ENCODE measurements around the gene PEX16.

The PEX16 gene

DNA sequence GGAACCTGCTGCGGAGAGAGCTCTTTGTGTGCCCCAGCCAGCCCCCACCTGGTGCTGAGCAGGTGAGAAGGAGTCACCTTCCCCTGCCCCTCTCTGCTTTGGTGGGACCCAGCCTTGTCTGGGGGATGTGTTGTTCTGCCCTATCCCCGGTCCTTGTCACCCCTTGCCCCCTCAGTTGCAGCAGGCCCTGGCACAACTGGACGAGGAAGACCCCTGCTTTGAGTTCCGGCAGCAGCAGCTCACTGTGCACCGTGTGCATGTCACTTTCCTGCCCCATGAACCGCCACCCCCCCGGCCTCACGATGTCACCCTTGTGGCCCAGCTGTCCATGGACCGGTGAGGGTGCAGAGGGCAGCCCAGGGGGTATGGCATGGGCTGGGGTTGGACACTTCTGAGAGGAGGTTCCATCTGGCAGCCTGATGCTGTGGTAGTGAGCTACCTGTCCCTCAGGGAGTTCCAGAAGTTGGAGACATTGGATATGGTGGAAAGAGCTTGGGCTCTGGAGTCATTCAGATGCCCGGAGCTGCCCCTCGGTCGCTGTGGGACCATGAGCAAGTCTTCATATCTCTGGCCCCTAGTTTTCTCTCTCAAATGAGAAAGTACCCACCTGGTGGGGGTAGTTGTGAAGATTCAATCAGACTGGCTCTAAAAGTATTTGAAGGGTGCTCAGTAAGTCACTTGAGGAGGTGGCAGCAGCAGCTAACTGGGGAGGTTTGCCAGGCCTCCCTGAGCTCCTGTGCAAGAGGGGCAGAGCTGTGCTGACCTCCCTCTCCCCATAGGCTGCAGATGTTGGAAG lies 9.1 kb upstream of the PEX16 start:
- H3K36me3 ChIP-seq (ENCODE audit: insufficient read depth, low read length): no peaks in the 10 kb centered on the region
- H3K9me3 ChIP-seq (ENCODE audit: control insufficient read depth, insufficient read depth, low read length): no peaks in the 10 kb centered on the region
- H3K4me1 ChIP-seq (ENCODE audit: insufficient read depth, low read length): no peaks in the 10 kb centered on the region
- H3K9ac ChIP-seq (ENCODE audit: low read depth, low read length): no peak overlapping the region

GRCh38 chr11:45926001-45926401 lies 8.3 kb upstream of the PEX16 start:
- no peaks in the 10 kb centered on the region for H3K36me3 ChIP-seq (ENCODE audit: insufficient read depth, low read length)
- H3K4me1 ChIP-seq (ENCODE audit: insufficient read depth, low read length): peaks cover 4% of the 10 kb centered on the region

DNA sequence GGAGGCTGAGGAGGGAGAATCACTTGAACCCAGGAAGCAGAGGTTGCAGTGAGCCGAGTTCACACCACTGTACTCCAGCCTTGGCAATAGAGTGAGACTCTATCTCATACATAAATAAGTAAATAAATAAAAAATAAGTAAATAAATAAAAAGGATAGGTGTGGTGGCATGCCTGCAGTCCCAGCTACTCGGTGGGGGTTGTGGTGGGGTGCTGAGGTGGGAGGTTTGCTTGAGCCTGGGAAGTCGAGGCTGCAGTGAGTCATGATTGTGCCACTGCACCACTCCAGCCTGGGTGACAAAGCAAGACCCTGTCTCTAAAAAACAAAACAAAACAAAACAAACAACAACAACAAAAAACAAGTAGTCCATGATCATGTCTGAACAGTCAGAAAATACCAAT lies 7.9 kb upstream of the PEX16 start:
- H3K36me3 ChIP-seq (ENCODE audit: insufficient read depth, low read length): no peaks in the 10 kb centered on the region
- no peak overlapping the region for H3K9ac ChIP-seq (ENCODE audit: low read depth, low read length)
- peaks cover 9% of the 10 kb centered on the region for H3K4me1 ChIP-seq (ENCODE audit: insufficient read depth, low read length)
- H3K9me3 ChIP-seq (ENCODE audit: control insufficient read depth, insufficient read depth, low read length): no peaks in the 10 kb centered on the region

More at GRCh38 chr11:45926001-45926401, 8.3 kb upstream of the PEX16 start:
- H3K9ac ChIP-seq (ENCODE audit: low read depth, low read length): no peak overlapping the region
- H3K9me3 ChIP-seq (ENCODE audit: control insufficient read depth, insufficient read depth, low read length): no peaks in the 10 kb centered on the region

DNA sequence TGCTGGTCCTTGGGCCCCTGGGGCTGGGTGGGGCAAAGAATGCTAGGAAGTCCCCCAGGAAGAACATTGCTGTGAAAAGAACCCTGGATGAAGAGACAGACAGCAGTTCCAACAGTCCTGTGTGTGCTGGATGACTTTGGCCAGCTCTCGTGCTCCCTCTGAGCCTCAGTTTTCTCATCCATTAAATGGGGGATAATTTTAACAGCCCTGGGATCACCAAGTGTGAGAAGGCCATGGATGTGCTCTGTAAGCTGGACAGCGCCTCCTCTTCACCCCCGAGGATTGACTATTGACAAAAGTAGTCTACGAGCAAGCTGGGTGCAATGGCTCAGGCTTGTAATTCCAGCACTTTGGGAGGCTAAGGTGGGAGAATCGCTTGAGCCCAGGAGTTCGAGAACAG lies 7.2 kb upstream of the PEX16 start:
- H3K36me3 ChIP-seq (ENCODE audit: insufficient read depth, low read length): no peaks in the 10 kb centered on the region
- no peak overlapping the region for H3K9ac ChIP-seq (ENCODE audit: low read depth, low read length)
- no peaks in the 10 kb centered on the region for H3K9me3 ChIP-seq (ENCODE audit: control insufficient read depth, insufficient read depth, low read length)
- H3K4me1 ChIP-seq (ENCODE audit: insufficient read depth, low read length): peaks cover 13% of the 10 kb centered on the region

GRCh38 chr11:45924036-45924915 lies 6.6 kb upstream of the PEX16 start:
- Histone ChIP-seq H3K4me1 (ENCODE audit: insufficient read depth, low read length) (peaks cover 14% of the 10 kb centered on the region), H3K36me3 (ENCODE audit: insufficient read depth, low read length) (no peaks in the 10 kb centered on the region), H3K9me3 (ENCODE audit: control insufficient read depth, insufficient read depth, low read length) (no peaks in the 10 kb centered on the region)

DNA sequence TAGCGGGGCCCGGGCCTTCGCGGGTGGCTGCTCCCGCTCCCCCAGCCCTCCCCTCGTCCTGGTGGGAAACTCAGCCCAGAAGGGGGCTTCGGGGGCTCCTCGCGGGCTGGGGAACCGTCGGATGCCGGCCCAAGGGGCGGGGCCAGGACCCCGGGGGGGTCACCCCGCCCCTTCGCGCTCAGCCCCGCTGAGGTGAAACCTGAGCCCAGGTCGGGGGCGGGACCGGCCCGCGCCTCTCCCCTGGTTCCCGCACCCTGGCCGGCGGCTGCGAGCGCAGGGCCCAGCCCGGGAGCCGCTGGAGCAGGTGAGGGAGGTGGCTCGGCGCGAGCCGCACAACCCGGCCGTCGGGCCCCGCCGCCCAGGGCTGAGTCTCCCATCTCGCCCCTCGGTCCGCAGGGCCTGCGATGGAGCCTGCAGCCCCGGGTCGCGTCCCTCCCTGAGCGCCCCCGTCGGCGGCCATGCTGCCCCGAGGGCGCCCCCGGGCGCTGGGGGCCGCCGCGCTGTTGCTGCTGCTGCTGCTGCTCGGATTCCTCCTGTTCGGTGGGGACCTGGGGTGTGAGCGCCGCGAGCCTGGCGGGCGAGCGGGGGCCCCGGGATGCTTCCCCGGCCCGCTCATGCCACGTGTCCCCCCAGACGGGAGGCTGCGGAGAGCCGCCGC lies 4.9 kb upstream of the PEX16 start, which contains the start of gene LARGE2:
LARGE2 (plus strand) TSS at position 232 of the 658 bp plus-strand sequence; CDS start at position 459, 227 bp downstream.
- H3K36me3 ChIP-seq (ENCODE audit: insufficient read depth, low read length): no peaks in the 10 kb centered on the region
- peaks cover 16% of the 10 kb centered on the region for H3K4me1 ChIP-seq (ENCODE audit: insufficient read depth, low read length)
- H3K9me3 ChIP-seq (ENCODE audit: control insufficient read depth, insufficient read depth, low read length): no peaks in the 10 kb centered on the region
- peak within 1 kb of the TSS; percentile 56 for H3K9ac ChIP-seq (ENCODE audit: low read depth, low read length)

More at GRCh38 chr11:45924036-45924915, 6.6 kb upstream of the PEX16 start:
- H3K9ac ChIP-seq (ENCODE audit: low read depth, low read length): no peak overlapping the region

- Histone ChIP-seq H3K4me1 (ENCODE audit: insufficient read depth, low read length) (peaks cover 20% of the 10 kb centered on the region), H3K9me3 (ENCODE audit: control insufficient read depth, insufficient read depth, low read length) (no peaks in the 10 kb centered on the region), H3K9ac (ENCODE audit: low read depth, low read length) (peak overlapping the region; percentile 56), H3K36me3 (ENCODE audit: insufficient read depth, low read length) (no peaks in the 10 kb centered on the region)
Measured at GRCh38 chr11:45921561-45922424, 4.1 kb upstream of the PEX16 start.

- H3K9ac ChIP-seq (ENCODE audit: low read depth, low read length): 0 out of 2 replicates have a peak overlapping the region, but pooled peaks have one; percentile 56
- peaks cover 20% of the 10 kb centered on the region for H3K4me1 ChIP-seq (ENCODE audit: insufficient read depth, low read length)
- no peaks in the 10 kb centered on the region for H3K9me3 ChIP-seq (ENCODE audit: control insufficient read depth, insufficient read depth, low read length)
- H3K36me3 ChIP-seq (ENCODE audit: insufficient read depth, low read length): peaks cover 2% of the 10 kb centered on the region; the same call in 1 of the 2 replicates
Measured at GRCh38 chr11:45920531-45921477, 3.1 kb upstream of the PEX16 start.

- peaks cover 7% of the 10 kb centered on the region; the same call in 1 of the 2 replicates for H3K36me3 ChIP-seq (ENCODE audit: insufficient read depth, low read length)
- no peaks in the 10 kb centered on the region for H3K9me3 ChIP-seq (ENCODE audit: control insufficient read depth, insufficient read depth, low read length)
- H3K9ac ChIP-seq (ENCODE audit: low read depth, low read length): no peak overlapping the region
- H3K4me1 ChIP-seq (ENCODE audit: insufficient read depth, low read length): peaks cover 20% of the 10 kb centered on the region
Measured at GRCh38 chr11:45919806-45920530, 2.3 kb upstream of the PEX16 start.

DNA sequence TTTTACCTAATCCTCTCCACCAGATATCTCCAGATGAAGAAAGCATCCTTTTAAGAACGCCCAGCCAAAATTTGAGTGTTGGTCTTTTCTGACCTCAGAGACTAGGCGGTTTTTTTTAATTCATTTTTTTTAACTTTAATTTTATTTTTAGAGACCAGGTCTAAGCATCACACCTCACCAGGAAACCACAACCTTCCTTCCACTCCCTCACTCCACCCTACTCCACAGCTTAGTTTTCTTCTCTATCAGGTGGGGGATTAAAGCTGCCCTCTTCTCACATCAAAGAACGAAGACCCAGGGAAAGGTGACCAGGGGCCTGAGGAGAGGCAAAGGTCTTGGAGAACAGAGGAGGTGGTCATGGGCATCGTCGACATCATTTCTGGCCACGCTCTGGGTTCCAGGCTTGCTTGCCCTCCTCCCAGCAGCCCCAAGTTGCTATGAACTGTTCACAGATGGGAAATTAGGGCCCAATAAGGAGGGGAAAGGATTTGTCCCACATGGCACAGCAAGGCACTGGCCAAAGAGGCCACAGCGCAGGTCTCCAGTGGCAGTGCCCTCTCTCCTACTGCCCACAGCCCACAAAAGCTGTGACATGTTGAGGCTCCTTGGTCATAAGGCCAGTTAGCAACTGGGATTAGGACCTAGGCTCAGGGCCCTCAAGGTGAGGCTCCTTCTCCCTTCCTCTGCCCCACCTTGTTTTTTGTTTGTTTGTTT lies 1.4 kb upstream of the PEX16 start:
- Histone ChIP-seq H3K36me3 (ENCODE audit: insufficient read depth, low read length) (peaks cover 9% of the 10 kb centered on the region; the same call in 1 of the 2 replicates), H3K9ac (ENCODE audit: low read depth, low read length) (peak overlapping the region; percentile 94; the same call in 1 of the 2 replicates), H3K9me3 (ENCODE audit: control insufficient read depth, insufficient read depth, low read length) (no peaks in the 10 kb centered on the region), H3K4me1 (ENCODE audit: insufficient read depth, low read length) (peaks cover 20% of the 10 kb centered on the region)

DNA sequence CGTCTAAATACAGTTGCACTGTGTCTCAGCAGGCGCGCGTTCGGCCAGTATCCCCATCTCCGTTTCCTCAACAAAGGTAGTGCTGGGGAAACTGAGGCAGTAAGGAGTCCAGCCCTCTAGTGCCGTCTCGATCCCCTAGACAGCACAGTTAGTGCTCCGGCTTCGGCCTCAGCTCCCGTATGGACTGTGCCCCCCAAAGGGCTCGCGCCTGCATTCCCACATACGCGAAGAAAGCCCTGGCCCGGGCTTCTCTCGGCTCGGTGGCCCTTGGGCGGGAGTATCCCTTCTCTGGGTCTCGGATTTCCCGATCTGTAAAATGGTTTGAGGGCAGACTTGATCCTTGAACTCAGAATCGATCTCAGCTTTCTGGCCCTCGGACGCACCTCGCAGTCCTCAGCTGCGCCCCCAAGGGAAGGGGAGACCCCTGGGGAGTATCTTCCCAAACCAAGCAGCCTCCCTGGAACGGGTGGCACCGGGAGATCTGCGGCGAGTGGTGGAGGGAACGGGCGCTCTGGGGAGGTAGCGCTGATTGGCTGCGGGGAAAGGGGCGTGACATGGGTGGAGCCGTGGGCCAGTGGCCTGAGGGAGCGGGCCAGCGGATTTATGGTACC lies 759 bp upstream of the PEX16 start:
- H3K9me3 ChIP-seq (ENCODE audit: control insufficient read depth, insufficient read depth, low read length): no peaks in the 10 kb centered on the region
- H3K9ac ChIP-seq (ENCODE audit: low read depth, low read length): peak overlapping the region; percentile 94
- peaks cover 9% of the 10 kb centered on the region; the same call in 1 of the 2 replicates for H3K36me3 ChIP-seq (ENCODE audit: insufficient read depth, low read length)
- peaks cover 20% of the 10 kb centered on the region for H3K4me1 ChIP-seq (ENCODE audit: insufficient read depth, low read length)
